ENCODE results near the gene LRGUK.
"Not testable (repeated sequence)": the region's sequence is repeated elsewhere in the genome, so short reads cannot be mapped to it uniquely, and the experiment has no call there.

LRGUK gene

GRCh38 chr7:134245253-134245652 lies 118.1 kb downstream of the LRGUK start:
- DNase-seq (ENCODE audit: low spot score), result no peak

DNA sequence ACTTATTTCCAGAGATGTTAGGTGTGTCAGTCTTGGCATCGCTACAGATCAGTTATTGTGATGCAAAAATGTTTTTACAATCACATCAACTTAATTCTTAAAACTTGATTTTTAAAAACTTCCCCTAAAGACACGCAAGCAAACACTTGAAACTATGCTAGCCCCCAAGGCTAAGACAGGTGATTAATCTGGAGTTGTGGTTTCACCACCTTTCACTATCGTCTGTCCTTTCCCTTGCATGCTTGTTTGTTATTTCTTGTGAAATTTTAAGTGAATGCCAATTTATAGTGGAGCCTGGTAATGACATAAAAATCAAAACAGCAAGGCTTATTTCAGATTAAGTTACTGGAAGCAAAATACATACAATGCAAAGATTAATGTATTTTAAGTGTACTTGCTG lies 119.2 kb downstream of the LRGUK start:
- no peak for DNase-seq (ENCODE audit: low spot score)

GRCh38 chr7:134246761-134247160 lies 119.6 kb downstream of the LRGUK start:
- DNase-seq (ENCODE audit: low spot score), result no peak

DNA sequence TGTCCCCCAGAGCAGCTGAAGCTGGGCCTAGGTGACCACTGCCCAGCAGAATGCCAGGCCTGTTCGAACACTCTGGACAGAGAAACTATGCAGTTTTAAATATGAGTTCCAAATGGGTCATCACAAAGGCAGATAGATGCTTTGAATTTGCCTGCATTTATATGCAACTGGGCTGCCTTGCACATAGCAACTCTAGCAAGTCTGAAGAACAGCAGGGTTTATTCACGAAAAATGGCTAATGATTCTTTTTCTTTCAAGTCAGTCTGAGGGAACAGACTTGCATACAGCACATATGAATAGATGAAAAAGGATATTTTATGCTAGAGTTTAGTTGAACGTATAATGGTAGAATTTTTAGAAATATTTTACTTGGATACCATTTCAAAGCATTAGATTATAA lies 121.1 kb downstream of the LRGUK start:
- DNase-seq (ENCODE audit: low spot score), result no peak

- no peak for DNase-seq (ENCODE audit: low spot score)
Observed at GRCh38 chr7:134254311-134254710, 127.2 kb downstream of the LRGUK start.

GRCh38 chr7:134255814-134256213 lies 128.7 kb downstream of the LRGUK start:
- DNase-seq (ENCODE audit: low spot score), result no peak

DNA sequence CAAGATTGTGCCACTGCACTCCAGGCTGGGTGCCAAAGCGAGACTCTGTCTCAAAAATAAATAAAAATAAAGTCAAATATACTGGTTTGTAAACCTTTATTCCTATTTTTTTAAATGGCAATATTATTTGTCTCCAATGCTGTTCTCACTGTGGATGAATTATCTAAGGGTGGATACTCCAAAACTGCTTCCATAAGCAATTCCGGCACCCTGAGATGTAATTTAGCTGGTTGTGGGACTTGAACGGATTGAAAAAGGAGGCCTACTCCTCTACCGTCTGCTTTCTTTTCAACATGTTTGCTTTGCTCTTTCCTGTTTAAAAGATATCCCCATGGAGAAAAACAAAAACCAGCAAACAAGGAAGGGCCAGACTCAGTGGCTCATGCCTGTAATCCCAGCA lies 135.2 kb downstream of the LRGUK start:
- DNase-seq (ENCODE audit: low spot score), result no peak

DNA sequence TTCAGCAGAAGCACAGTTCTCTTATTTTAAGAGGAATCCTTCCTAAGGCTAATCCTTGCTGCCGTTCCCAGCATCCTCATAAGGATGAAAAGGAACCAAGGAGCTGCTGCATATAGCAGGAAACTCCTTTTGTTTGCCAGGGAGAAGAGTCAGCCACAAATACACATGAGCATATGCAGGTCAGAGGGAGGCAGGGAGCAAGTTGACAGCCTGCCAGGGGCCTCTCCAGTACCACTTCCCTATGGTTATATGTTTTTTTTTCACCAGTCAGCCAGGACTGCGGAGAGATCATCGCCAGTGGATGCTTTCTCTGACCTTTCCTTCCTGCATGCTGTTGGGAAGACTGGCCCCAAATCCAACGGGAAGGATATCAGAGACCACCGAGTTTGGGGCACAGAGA lies 149.8 kb downstream of the LRGUK start:
- no peak for DNase-seq (ENCODE audit: low spot score)

- DNase-seq (ENCODE audit: low spot score), result no peak
Observed at GRCh38 chr7:134278502-134279153, 151.5 kb downstream of the LRGUK start.

DNA sequence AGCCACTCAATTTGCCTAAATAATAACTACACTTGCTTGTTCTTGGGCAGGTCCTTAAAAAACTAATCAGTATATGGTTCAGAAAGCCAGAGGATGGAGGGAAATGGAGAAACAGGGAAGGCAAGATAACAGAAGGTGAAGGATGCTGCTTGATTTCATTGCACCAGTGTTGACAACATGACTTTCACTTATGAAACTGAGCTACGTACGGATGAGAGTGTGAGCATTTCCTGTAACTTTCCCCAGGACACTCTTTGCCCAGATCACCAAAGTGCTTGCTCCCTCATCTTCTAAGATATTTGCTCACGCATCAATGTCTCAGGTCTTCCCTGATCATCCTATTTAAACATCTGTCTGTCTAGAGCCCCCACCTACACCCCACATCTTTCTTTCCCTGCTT lies 152.2 kb downstream of the LRGUK start:
- no peak for DNase-seq (ENCODE audit: low spot score)

DNA sequence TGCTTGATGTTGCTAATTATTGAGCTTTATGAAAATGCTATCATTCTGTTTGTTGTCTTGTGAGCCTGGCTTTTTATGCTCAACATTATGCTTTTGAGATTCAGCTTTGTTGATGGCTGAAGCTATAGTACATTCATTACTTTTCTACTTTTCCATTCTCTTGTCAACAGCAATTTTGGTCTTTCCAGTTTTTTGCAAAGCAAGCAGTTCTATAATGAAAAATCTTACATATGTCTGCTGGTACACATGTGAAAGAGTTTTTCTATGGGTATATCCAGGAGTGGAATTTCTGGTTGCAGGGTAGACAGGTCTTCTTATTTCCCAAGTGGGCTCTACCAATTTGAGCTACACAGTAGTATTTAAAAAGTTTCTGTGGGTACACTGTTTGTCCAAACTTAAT lies 152.8 kb downstream of the LRGUK start:
- DNase-seq (ENCODE audit: low spot score), result no peak

- no peak for DNase-seq (ENCODE audit: low spot score)
Observed at GRCh38 chr7:134280508-134280907, 153.4 kb downstream of the LRGUK start.

- no peak for DNase-seq (ENCODE audit: low spot score)
Observed at GRCh38 chr7:134284011-134284410, 156.9 kb downstream of the LRGUK start.

GRCh38 chr7:134284952-134285351 lies 157.8 kb downstream of the LRGUK start:
- no peak for DNase-seq (ENCODE audit: low spot score)

- no peak for DNase-seq (ENCODE audit: low spot score)
Observed at GRCh38 chr7:134287916-134288659, 160.9 kb downstream of the LRGUK start.

DNA sequence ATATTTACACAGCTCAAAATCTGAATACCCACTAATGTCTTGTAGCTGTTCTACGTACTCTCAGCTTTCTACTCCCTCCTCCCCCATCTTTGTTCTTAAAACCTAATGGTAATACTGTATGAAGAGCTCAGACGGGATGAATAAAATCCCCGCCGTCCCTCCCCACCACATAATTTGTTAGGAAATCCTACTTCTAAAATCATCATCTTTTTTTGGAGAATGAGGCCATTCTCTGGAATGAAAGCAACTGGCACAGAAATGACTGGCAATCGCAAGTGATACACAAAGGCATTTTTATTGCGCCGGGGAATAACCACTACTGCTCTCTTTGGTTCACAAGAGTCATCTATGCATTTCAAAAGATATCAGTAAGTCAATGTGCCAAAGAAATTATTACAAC lies 162.3 kb downstream of the LRGUK start:
- DNase-seq (ENCODE audit: low spot score), result no peak

GRCh38 chr7:134289841-134290240 lies 162.7 kb downstream of the LRGUK start:
- no peak for DNase-seq (ENCODE audit: low spot score)

GRCh38 chr7:134290286-134290685 lies 163.1 kb downstream of the LRGUK start:
- no peak for DNase-seq (ENCODE audit: low spot score)

- DNase-seq (ENCODE audit: low spot score), result no peak
Observed at GRCh38 chr7:134293002-134293740, 166.0 kb downstream of the LRGUK start.

DNA sequence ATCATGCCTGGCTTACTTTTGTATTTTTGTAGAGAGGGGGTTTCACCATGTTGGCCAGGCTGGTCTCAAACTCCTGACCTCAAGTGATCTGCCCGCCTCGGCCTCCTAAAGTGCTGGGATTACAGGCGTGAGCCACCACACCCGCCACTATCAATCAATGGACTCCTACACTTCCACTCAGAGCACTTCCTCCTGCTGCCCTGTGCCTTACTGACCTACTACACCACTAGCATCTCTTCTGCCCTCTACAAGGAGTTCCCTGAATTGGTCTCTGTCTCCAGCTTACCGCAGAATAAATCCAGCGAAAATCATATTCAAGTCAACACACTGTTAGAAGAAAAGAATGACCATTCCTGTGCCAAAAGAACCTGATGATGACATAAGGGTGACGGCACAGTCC lies 168.8 kb downstream of the LRGUK start:
- DNase-seq (ENCODE audit: low spot score), result not testable (repeated sequence)

GRCh38 chr7:134297489-134297888 lies 170.3 kb downstream of the LRGUK start:
- DNase-seq (ENCODE audit: low spot score), result no peak

- DNase-seq (ENCODE audit: low spot score), result no peak
Observed at GRCh38 chr7:134298902-134299683, 172.0 kb downstream of the LRGUK start.

All from left forelimb (tissue), 1 donor.